B cell (primary cell): Measurements from ENCODE around the gene TMC1. TPM values are rescaled to one million over a fixed set of nuclear protein-coding genes. Genes with fewer than 3 reads are reported as not detected.

ENCODE experiments used
- ATAC-seq: fragments of 200-7000 bp; cut with Tn5 transposase; one replicate; pipeline ENCODE4 v1.10.0; 2021; ENCODE audit warnings: low read depth, mild to moderate bottlenecking, moderate number of reproducible peaks, moderate library complexity
- CTCF ChIA-PET: fragments of 350-600 bp; sonication (Branson Sonifier 250); formaldehyde crosslinking; loops from one replicate; lab custom pipeline; 2021; ENCODE audit warnings: antibody characterized with exemption, inconsistent platforms; lab: Charles Lee
- POLR2A ChIA-PET: fragments of 350-600 bp; sonication (Branson Sonifier 250); formaldehyde crosslinking; loops from one replicate; lab custom pipeline; 2021; ENCODE audit warnings: antibody characterized with exemption; lab: Charles Lee
- DNase-seq: peaks from one replicate; pipeline ENCODE4 v3.0.0; 2013
- H2AFZ ChIP-seq: 2 replicates; pipeline ENCODE4 v1.6.1; 2012; ENCODE audit warnings: mild to moderate bottlenecking, low read depth, low read length; ENCODE audit not compliant: insufficient read depth, poor library complexity, severe bottlenecking
- H3K27ac ChIP-seq, 2 donors: 1 replicate in 1 of 2; 2 replicates in 1 of 2; pipeline ENCODE4 v1.5.1; 2012 to 2013; ENCODE audit warnings: low read length in 2 of 2, mild to moderate bottlenecking in 2 of 2, moderate library complexity in 1 of 2
- H3K27me3 ChIP-seq, 4 experiments: fragments of 200-600 bp in 1 of 4; sonication (generic) in 1 of 4; replicated peaks in 1 of 4; 1 replicate in 2 of 4; 2 replicates in 2 of 4; pipeline versions ENCODE4 v1.6.1 to v1.7.0; 2013 to 2016; ENCODE audit warnings: low read length in 3 of 4, mild to moderate bottlenecking in 2 of 4, mixed read lengths in 1 of 4, moderate library complexity in 1 of 4; ENCODE audit not compliant: insufficient read depth in 4 of 4, control insufficient read depth in 3 of 4; ENCODE audit errors: control extremely low read depth in 1 of 4
- H3K36me3 ChIP-seq, 2 experiments: replicated peaks in 1 of 2; 1 replicate in 1 of 2; 2 replicates in 1 of 2; pipeline versions ENCODE4 v1.6.1 to v1.7.1; 2013; ENCODE audit warnings: low read length in 1 of 2; ENCODE audit not compliant: insufficient read depth in 2 of 2, control insufficient read depth in 1 of 2; ENCODE audit errors: control extremely low read depth in 1 of 2, extremely low read depth in 1 of 2
- H3K4me1 ChIP-seq, 2 donors: fragments of 200-600 bp in 1 of 2; sonication (generic) in 1 of 2; 1 replicate in 1 of 2; 2 replicates in 1 of 2; pipeline versions ENCODE4 v1.5.1 to v1.6.1; 2013 to 2017; ENCODE audit warnings: low read length in 2 of 2; ENCODE audit not compliant: control insufficient read depth in 2 of 2, insufficient read depth in 2 of 2
- H3K4me2 ChIP-seq: replicated peaks from 2 replicates; pipeline ENCODE3; 2012; ENCODE audit warnings: mild to moderate bottlenecking, low read depth, low read length; ENCODE audit not compliant: poor library complexity, severe bottlenecking
- H3K4me3 ChIP-seq, 5 experiments: fragments of 200-600 bp in 1 of 5; sonication (generic) in 1 of 5; 1 replicate in 3 of 5; 2 replicates in 2 of 5; pipeline versions ENCODE4 v1.5.1 to v1.7.0; 2011 to 2016; ENCODE audit warnings: low read length in 4 of 5, mild to moderate bottlenecking in 4 of 5, low read depth in 2 of 5, control low read depth in 1 of 5, moderate library complexity in 1 of 5; ENCODE audit not compliant: insufficient read depth in 1 of 5; ENCODE audit errors: control extremely low read depth in 1 of 5, extremely low read depth in 1 of 5
- H3K79me2 ChIP-seq: fragments of 200-600 bp; sonication (generic); one replicate; pipeline ENCODE4 v1.6.0; 2016; ENCODE audit warnings: low read length; ENCODE audit not compliant: control insufficient read depth, insufficient read depth
- H3K9ac ChIP-seq: fragments of 200-600 bp; sonication (generic); 2 replicates; pipeline ENCODE4 v1.6.1; 2017; ENCODE audit warnings: mild to moderate bottlenecking, low read length, moderate library complexity
- H3K9me3 ChIP-seq, 3 donors: one replicate each; pipeline versions ENCODE4 v1.6.1 to v1.7.1; 2013; ENCODE audit warnings: low read length in 2 of 3; ENCODE audit not compliant: control insufficient read depth in 2 of 3, insufficient read depth in 1 of 3; ENCODE audit errors: control extremely low read depth in 1 of 3
- H4K20me1 ChIP-seq: 2 replicates; pipeline ENCODE4 v1.6.0; 2012; ENCODE audit warnings: mild to moderate bottlenecking, low read length; ENCODE audit not compliant: insufficient read depth, control insufficient read depth, poor library complexity, severe bottlenecking
- H3K27ac Mint-ChIP-seq: one replicate; pipeline ENCODE4 v1.8.0; 2021; ENCODE audit warnings: mixed read lengths
- H3K27me3 Mint-ChIP-seq: one replicate; pipeline ENCODE4 v1.8.0; 2021; ENCODE audit warnings: mixed read lengths
- H3K4me1 Mint-ChIP-seq: one replicate; pipeline ENCODE4 v1.8.0; 2021; ENCODE audit warnings: mixed read lengths
- H3K4me3 Mint-ChIP-seq: one replicate; pipeline ENCODE4 v1.8.0; 2021; ENCODE audit warnings: mixed read lengths
- H3K9me3 Mint-ChIP-seq: one replicate; pipeline ENCODE4 v1.8.0; 2022; ENCODE audit warnings: mixed read lengths; ENCODE audit not compliant: insufficient read depth
- CTCF ChIP-seq: fragments of 200-600 bp; IDR thresholded peaks from one replicate; pipeline ENCODE4 v1.8.0; 2022; ENCODE audit warnings: antibody characterized with exemption, mild to moderate bottlenecking
- EZH2 ChIP-seq: IDR thresholded peaks from 2 replicates; pipeline ENCODE4 v1.6.1; 2012; ENCODE audit warnings: borderline replicate concordance, low read depth, mild to moderate bottlenecking, moderate library complexity, low read length; ENCODE audit not compliant: insufficient read depth, poor library complexity, severe bottlenecking
- WGBS: methylation state at CpG from one replicate; pipeline ENCODE4 v1.1.5; 2013; ENCODE audit warnings: missing lambda C conversion rate; ENCODE audit not compliant: insufficient coverage; 5-methylcytosine and 5-hydroxymethylcytosine counted together
- intact Hi-C: fragments of 100-400 bp; cut with micrococcal nuclease; formaldehyde crosslinking; loops from one replicate; pipeline ENCODE4 v1.10.0; 2022
- polyA plus RNA-seq: library from polyadenylated mRNA; depleted of rRNA; stranded (reverse); fragments of >200 nt; gene quantifications from 2 replicates; pipeline ENCODE4 v1.2.3, GENCODE V29; 2012
- total RNA-seq, 2 donors: library from RNA; stranded (reverse); fragments of 120-200 nt in 1 of 2; gene quantifications; 1 replicate in 1 of 2; 2 replicates in 1 of 2; pipeline versions ENCODE4 v1.2.3 to v1.2.4, GENCODE V29; 2013 to 2022

Gene TMC1
- total and polyA plus RNA-seq, 2 donors (not counting 1 experiment from before 2014, with no cell fraction given): not detected

GRCh38 chr9:72884508-72884907 lies 363.1 kb downstream of the TMC1 start:
- no peaks in the 10 kb centered on the region for H3K4me1 ChIP-seq
- intact Hi-C loops: no loop called here
- CTCF ChIA-PET: no interaction called here
- Mint-ChIP-seq H3K27me3 (no peaks in the 10 kb centered on the region), H3K4me3 (no peak overlapping the region), H3K27ac (no peak overlapping the region), H3K9me3 (peaks cover 2% of the 10 kb centered on the region), H3K4me1 (no peaks in the 10 kb centered on the region)
- DNase-seq (no peak), ATAC-seq (no peak)
- no peak overlapping the region for H3K9ac ChIP-seq
- no peaks in the 10 kb centered on the region for H3K79me2 ChIP-seq
- no peak overlapping the region for H3K4me3 ChIP-seq
- POLR2A ChIA-PET: no interaction called here
- no peaks in the 10 kb centered on the region for H3K36me3 ChIP-seq
- H3K27ac ChIP-seq: no peak overlapping the region
- no peak overlapping the region for H2AFZ ChIP-seq
- TF ChIP-seq EZH2 (no peak), CTCF (no peak)
- no peaks in the 10 kb centered on the region for H3K27me3 ChIP-seq
- peaks cover 0 to 6% (median 0%) of the 10 kb centered on the region in 3 donors for H3K9me3 ChIP-seq
- H4K20me1 ChIP-seq: no peaks in the 10 kb centered on the region
- no CpG with 5 or more reads among the region's 1 CpG for WGBS
- H3K4me2 ChIP-seq: no peak overlapping the region

Other genes with a start within 250 kb of the TMC1 start
- gene ZFAND5, start 156.4 kb upstream of the TMC1 start, total RNA-seq: 93.8 and 95.3 TPM in 2 replicates
- gene ZFAND5, start 156.4 kb upstream of the TMC1 start, polyA plus RNA-seq: 162 and 169 TPM in 2 replicates